SK-N-SH (cell line): ENCODE results near the gene ZNF444.

Source experiments
- NFIC ChIP-seq: IDR thresholded peaks from 2 replicates; pipeline ENCODE4 v1.4.0; 2012; ENCODE audit warnings: borderline replicate concordance
- RFX5 ChIP-seq: IDR thresholded peaks from 2 replicates; pipeline ENCODE4 v1.6.1; 2012; ENCODE audit warnings: mild to moderate bottlenecking, improper control_type of control experiment, low read length
- YY1 ChIP-seq: IDR thresholded peaks from 2 replicates; pipeline ENCODE4 v1.4.0; 2012; ENCODE audit warnings: low read depth, mild to moderate bottlenecking

- TF ChIP-seq YY1 (no peak), NFIC (no peak), RFX5 (no peak)
Measured at GRCh38 chr19:56138069-56138468, 3.0 kb upstream of the ZNF444 start.
